GM12878 (cell line): ENCODE results near the gene SLC6A15. TPM values are rescaled to one million over a fixed set of nuclear protein-coding genes. Genes with fewer than 3 reads are reported as not detected.

Experiments used
- ATAC-seq: fragments of 200-7000 bp; cut with Tn5 transposase; 3 replicates; pipeline ENCODE4 v1.9.1; 2020; ENCODE audit warnings: mild to moderate bottlenecking, moderate library complexity
- BruUV-seq: library from RNA; stranded (reverse); fragments of 400-500 nt; replicated peaks from 2 replicates; lab custom pipeline; 2021; lab: Mats Ljungman, UMichigan
- CTCF ChIA-PET: fragments of 300-600 bp; sonication (Branson Sonifier 250); formaldehyde crosslinking; extraction: SDS; loops from one replicate; lab custom pipeline; 2021; ENCODE audit warnings: inconsistent platforms; lab: Yijun Ruan, JAX
- POLR2A ChIA-PET: fragments of 350-600 bp; formaldehyde crosslinking; extraction: SDS; loops from one replicate; lab custom pipeline; 2021; ENCODE audit warnings: inconsistent platforms; lab: Charles Lee
- RAD21 ChIA-PET: fragments of 300-600 bp; sonication (Branson Sonifier 250); formaldehyde crosslinking; loops from one replicate; lab custom pipeline; 2023; ENCODE audit warnings: antibody characterized with exemption; ENCODE audit not compliant: unreplicated experiment; lab: Charles Lee
- SMC1A ChIA-PET: fragments of 300-600 bp; sonication (Branson Sonifier 250); formaldehyde crosslinking; loops from one replicate; lab custom pipeline; 2023; ENCODE audit not compliant: unreplicated experiment, uncharacterized antibody; lab: Charles Lee
- DNase-seq: peaks from one replicate; pipeline ENCODE4 v3.0.0-alpha.2; 2011; ENCODE audit warnings: low read depth, low spot score
- FAIRE-seq: peaks from 3 replicates; lab custom pipeline; 2011; peaks lifted over from hg19 to GRCh38; lab: Jason Lieb, UNC
- H2AFZ ChIP-seq: 2 replicates; pipeline ENCODE4 v1.6.0; 2011; ENCODE audit warnings: low read depth, low read length, control low read depth; ENCODE audit not compliant: control insufficient read depth
- H3K27ac ChIP-seq: 2 replicates; pipeline ENCODE4 v1.5.1; 2011; ENCODE audit warnings: control low read depth; ENCODE audit not compliant: control insufficient read depth, insufficient read depth
- H3K27me3 ChIP-seq, 2 experiments: replicated peaks in 1 of 2; 2 replicates each; pipeline versions ENCODE4 v1.6.0 to v1.6.1; 2011; ENCODE audit warnings: low read length in 1 of 2; ENCODE audit not compliant: control insufficient read depth in 2 of 2, insufficient read depth in 2 of 2
- H3K36me3 ChIP-seq, 2 experiments: 2 replicates each; pipeline ENCODE4 v1.5.1; 2011; ENCODE audit warnings: low read length in 1 of 2; ENCODE audit not compliant: control insufficient read depth in 2 of 2, insufficient read depth in 2 of 2
- H3K4me1 ChIP-seq: 2 replicates; pipeline ENCODE4 v1.6.1; 2011; ENCODE audit warnings: mild to moderate bottlenecking, low read length, moderate library complexity, mixed read lengths; ENCODE audit not compliant: control insufficient read depth, insufficient read depth
- H3K4me2 ChIP-seq: 2 replicates; pipeline ENCODE4 v1.6.0; 2011; ENCODE audit warnings: control low read depth; ENCODE audit not compliant: control insufficient read depth, insufficient read depth
- H3K4me3 ChIP-seq: fragments of 200-600 bp; sonication (generic); 2 replicates; pipeline ENCODE4 v1.5.1; 2016
- H3K79me2 ChIP-seq: 2 replicates; pipeline ENCODE4 v1.6.0; 2011; ENCODE audit warnings: low read length; ENCODE audit not compliant: control insufficient read depth, insufficient read depth
- H3K9ac ChIP-seq: 2 replicates; pipeline ENCODE4 v1.8.0; 2011; ENCODE audit warnings: low read length, control low read depth, mixed read lengths; ENCODE audit not compliant: control insufficient read depth, insufficient read depth
- H3K9me3 ChIP-seq: replicated peaks from 3 replicates; pipeline ENCODE4 v1.5.1; 2011; ENCODE audit warnings: mild to moderate bottlenecking, low read length; ENCODE audit not compliant: control insufficient read depth, insufficient read depth
- H4K20me1 ChIP-seq: 2 replicates; pipeline ENCODE4 v1.6.0; 2011; ENCODE audit not compliant: control insufficient read depth, insufficient read depth
- EED ChIP-seq: sonication (generic); IDR thresholded peaks from 2 replicates; pipeline ENCODE4 v1.6.1; 2016; ENCODE audit warnings: antibody characterized with exemption, low read depth
- GABPA ChIP-seq: IDR thresholded peaks from 2 replicates; pipeline ENCODE4 v1.6.1; 2014; ENCODE audit warnings: antibody characterized with exemption, low read depth, mild to moderate bottlenecking, inconsistent platforms
- JUNB ChIP-seq: IDR thresholded peaks from 2 replicates; pipeline ENCODE4 v1.6.1; 2016; ENCODE audit warnings: antibody characterized with exemption, mild to moderate bottlenecking
- NR2C1 ChIP-seq: fragments of 450-650 bp; IDR thresholded peaks from 2 replicates; pipeline ENCODE4 v1.6.1; 2017; ENCODE audit warnings: antibody characterized with exemption, mild to moderate bottlenecking, moderate library complexity
- RBBP5 ChIP-seq: fragments of 200-600 bp; sonication (generic); conservative IDR thresholded peaks from 2 replicates; pipeline ENCODE4 v1.6.1; 2016
- SMARCA5 ChIP-seq: fragments of 450-650 bp; IDR thresholded peaks from 2 replicates; pipeline ENCODE4 v1.6.1; 2017; ENCODE audit warnings: mild to moderate bottlenecking
- STAT1 ChIP-seq: fragments of 450-650 bp; conservative IDR thresholded peaks from 2 replicates; pipeline ENCODE4 v1.6.1; 2014; ENCODE audit warnings: antibody characterized with exemption, mild to moderate bottlenecking
- WGBS: methylation state at CpG from one replicate; pipeline ENCODE4 v1.1.6; 2016; ENCODE audit warnings: low lambda C conversion rate; ENCODE audit not compliant: insufficient replicate concordance, insufficient coverage; ENCODE audit errors: missing lambda C conversion rate; 5-methylcytosine and 5-hydroxymethylcytosine counted together
- in situ Hi-C: fragments of 300-500 bp; cut with MboI; formaldehyde crosslinking; loops from 9 replicates; pipeline ENCODE4 v1.14.3; 2018; ENCODE audit warnings: mixed read lengths
- intact Hi-C: fragments of 100-400 bp; cut with micrococcal nuclease; formaldehyde crosslinking; loops from one replicate; pipeline ENCODE4 v1.14.2; 2022; ENCODE audit not compliant: unreplicated experiment
- polyA plus RNA-seq, 11 experiments: library from polyadenylated mRNA; depleted of rRNA in 4 of 11; unstranded in 6 of 11; stranded (reverse) in 5 of 11; fragments of >200 nt; fragmentation: Nextera tagmentation in 4 of 11; fragmentation: Illumina TruSeq in 1 of 11; extraction: Ambion mirVana in 4 of 11; extraction: Trizol in 1 of 11; gene quantifications; 1 replicate in 1 of 11; 2 replicates in 10 of 11; pipeline versions ENCODE4 v1.2.1 to v1.2.3, GENCODE V29; 2011 to 2016; ENCODE audit warnings: inconsistent platforms in 2 of 11, missing spikeins in 2 of 11, low read depth in 1 of 11
- total RNA-seq, 4 experiments: library from RNA; depleted of rRNA in 3 of 4; stranded (reverse); fragments of >200 nt in 3 of 4; fragmentation: Illumina TruSeq in 1 of 4; extraction: Trizol in 1 of 4; gene quantifications; 2 replicates each; pipeline versions ENCODE4 v1.2.1 to v1.2.3, GENCODE V29; 2013 to 2021
- TF ChIP-seq, protein P1 (sequence below): fragments of 450-650 bp; IDR thresholded peaks from 2 replicates; pipeline ENCODE4 v1.6.1; 2016; ENCODE audit warnings: mild to moderate bottlenecking, moderate library complexity, borderline replicate concordance
- TF ChIP-seq, protein P2 (sequence below): fragments of 450-650 bp; IDR thresholded peaks from 2 replicates; pipeline ENCODE4 v1.6.1; 2017; ENCODE audit warnings: mild to moderate bottlenecking, moderate library complexity

The SLC6A15 gene
- total and polyA plus RNA-seq, 10 of the 15 experiments (the other 5 are each of a cell fraction or from before 2014, with no cell fraction given): 0.04 TPM; not detected in 9

DNA sequence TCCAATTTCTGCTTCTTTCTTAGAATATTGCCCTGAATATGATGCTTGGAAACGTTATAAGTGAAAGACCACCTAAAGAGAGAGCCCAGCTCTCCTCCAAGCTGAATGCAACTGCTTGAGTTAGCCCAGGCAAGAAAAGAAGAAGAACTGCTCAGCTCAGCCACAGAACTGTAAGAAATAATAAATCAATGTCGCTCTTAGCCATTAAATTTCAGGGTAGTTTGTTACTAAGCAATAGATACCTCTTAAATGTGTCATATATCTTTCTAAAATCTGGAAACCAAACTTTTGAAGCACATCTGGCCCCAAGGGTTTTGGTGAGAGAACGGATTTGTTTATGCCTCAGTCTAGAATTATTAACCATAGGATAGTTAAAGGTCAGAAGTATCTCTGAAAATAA is 50.4 kb downstream of the SLC6A15 start:
- no peak overlapping the region for H3K9ac ChIP-seq
- POLR2A ChIA-PET: no interaction called here
- no peak overlapping the region for H2AFZ ChIP-seq
- no peak for TF ChIP-seq JUNB
- no peak for TF ChIP-seq RBBP5
- no peak for TF ChIP-seq SMARCA5
- TF ChIP-seq EED: no peak
- TF ChIP-seq, protein P1, sequence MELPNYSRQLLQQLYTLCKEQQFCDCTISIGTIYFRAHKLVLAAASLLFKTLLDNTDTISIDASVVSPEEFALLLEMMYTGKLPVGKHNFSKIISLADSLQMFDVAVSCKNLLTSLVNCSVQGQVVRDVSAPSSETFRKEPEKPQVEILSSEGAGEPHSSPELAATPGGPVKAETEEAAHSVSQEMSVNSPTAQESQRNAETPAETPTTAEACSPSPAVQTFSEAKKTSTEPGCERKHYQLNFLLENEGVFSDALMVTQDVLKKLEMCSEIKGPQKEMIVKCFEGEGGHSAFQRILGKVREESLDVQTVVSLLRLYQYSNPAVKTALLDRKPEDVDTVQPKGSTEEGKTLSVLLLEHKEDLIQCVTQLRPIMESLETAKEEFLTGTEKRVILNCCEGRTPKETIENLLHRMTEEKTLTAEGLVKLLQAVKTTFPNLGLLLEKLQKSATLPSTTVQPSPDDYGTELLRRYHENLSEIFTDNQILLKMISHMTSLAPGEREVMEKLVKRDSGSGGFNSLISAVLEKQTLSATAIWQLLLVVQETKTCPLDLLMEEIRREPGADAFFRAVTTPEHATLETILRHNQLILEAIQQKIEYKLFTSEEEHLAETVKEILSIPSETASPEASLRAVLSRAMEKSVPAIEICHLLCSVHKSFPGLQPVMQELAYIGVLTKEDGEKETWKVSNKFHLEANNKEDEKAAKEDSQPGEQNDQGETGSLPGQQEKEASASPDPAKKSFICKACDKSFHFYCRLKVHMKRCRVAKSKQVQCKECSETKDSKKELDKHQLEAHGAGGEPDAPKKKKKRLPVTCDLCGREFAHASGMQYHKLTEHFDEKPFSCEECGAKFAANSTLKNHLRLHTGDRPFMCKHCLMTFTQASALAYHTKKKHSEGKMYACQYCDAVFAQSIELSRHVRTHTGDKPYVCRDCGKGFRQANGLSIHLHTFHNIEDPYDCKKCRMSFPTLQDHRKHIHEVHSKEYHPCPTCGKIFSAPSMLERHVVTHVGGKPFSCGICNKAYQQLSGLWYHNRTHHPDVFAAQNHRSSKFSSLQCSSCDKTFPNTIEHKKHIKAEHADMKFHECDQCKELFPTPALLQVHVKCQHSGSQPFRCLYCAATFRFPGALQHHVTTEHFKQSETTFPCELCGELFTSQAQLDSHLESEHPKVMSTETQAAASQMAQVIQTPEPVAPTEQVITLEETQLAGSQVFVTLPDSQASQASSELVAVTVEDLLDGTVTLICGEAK: no peak
- no peak for TF ChIP-seq STAT1
- TF ChIP-seq, protein P2, sequence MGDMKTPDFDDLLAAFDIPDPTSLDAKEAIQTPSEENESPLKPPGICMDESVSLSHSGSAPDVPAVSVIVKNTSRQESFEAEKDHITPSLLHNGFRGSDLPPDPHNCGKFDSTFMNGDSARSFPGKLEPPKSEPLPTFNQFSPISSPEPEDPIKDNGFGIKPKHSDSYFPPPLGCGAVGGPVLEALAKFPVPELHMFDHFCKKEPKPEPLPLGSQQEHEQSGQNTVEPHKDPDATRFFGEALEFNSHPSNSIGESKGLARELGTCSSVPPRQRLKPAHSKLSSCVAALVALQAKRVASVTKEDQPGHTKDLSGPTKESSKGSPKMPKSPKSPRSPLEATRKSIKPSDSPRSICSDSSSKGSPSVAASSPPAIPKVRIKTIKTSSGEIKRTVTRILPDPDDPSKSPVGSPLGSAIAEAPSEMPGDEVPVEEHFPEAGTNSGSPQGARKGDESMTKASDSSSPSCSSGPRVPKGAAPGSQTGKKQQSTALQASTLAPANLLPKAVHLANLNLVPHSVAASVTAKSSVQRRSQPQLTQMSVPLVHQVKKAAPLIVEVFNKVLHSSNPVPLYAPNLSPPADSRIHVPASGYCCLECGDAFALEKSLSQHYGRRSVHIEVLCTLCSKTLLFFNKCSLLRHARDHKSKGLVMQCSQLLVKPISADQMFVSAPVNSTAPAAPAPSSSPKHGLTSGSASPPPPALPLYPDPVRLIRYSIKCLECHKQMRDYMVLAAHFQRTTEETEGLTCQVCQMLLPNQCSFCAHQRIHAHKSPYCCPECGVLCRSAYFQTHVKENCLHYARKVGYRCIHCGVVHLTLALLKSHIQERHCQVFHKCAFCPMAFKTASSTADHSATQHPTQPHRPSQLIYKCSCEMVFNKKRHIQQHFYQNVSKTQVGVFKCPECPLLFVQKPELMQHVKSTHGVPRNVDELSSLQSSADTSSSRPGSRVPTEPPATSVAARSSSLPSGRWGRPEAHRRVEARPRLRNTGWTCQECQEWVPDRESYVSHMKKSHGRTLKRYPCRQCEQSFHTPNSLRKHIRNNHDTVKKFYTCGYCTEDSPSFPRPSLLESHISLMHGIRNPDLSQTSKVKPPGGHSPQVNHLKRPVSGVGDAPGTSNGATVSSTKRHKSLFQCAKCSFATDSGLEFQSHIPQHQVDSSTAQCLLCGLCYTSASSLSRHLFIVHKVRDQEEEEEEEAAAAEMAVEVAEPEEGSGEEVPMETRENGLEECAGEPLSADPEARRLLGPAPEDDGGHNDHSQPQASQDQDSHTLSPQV: no peak
- no peak for TF ChIP-seq GABPA
- no peak for TF ChIP-seq NR2C1
- TF ChIP-seq, all 136 proteins: peak for 0
- no peaks in the 10 kb centered on the region for H3K27me3 ChIP-seq
- in situ Hi-C loops (no loop called here), intact Hi-C loops (no loop called here)
- H3K4me1 ChIP-seq: no peaks in the 10 kb centered on the region
- BruUV-seq: no TSS peak
- no peak overlapping the region for H3K4me3 ChIP-seq
- H3K36me3 ChIP-seq: no peaks in the 10 kb centered on the region
- no peaks in the 10 kb centered on the region for H4K20me1 ChIP-seq
- ChIA-PET SMC1A (no interaction called here), CTCF (interaction anchor here (3.4 kb wide), 1 partner anchor 166 kb away, joined by 11 read pairs; no protein-coding TSS in a partner anchor), RAD21 (no interaction called here)
- 11% methylated on average over 3 of the region's 3 CpGs for WGBS
- H3K4me2 ChIP-seq: no peak overlapping the region
- no peaks in the 10 kb centered on the region for H3K9me3 ChIP-seq
- FAIRE-seq: no peak
- no peak overlapping the region for H3K27ac ChIP-seq
- no peaks in the 10 kb centered on the region for H3K79me2 ChIP-seq
- no peak for DNase-seq
- ATAC-seq: no peak
